ENCODE measurements around the gene NCKAP5. TPM values are rescaled to one million over a fixed set of nuclear protein-coding genes. Genes with fewer than 3 reads are reported as not detected.

Gene NCKAP5
- total and polyA plus RNA-seq, 9 of the 15 experiments (the other 6 are each of a cell fraction or from before 2014, with no cell fraction given), result not detected

GRCh38 chr2:132813422-132813821 is 754.8 kb downstream of the NCKAP5 start:
- ChIA-PET POLR2A (no interaction called here), CTCF (ENCODE audit: low intra/inter-chr PET ratio) (no interaction called here)
- BruUV-seq (replicated peaks), result no TSS peak
- H3K36me3 ChIP-seq (ENCODE audit: control insufficient read depth, insufficient read depth, low read length), result no peaks in the 10 kb centered on the region
- in situ Hi-C loops (cut with MboI) (no loop called here), intact Hi-C loops (cut with micrococcal nuclease) (no loop called here)
- no peaks in the 10 kb centered on the region for H3K4me1 ChIP-seq (replicated peaks in 1 of 2; ENCODE audit: control insufficient read depth in 2 of 2, insufficient read depth in 2 of 2, low read length in 2 of 2)
- H2AFZ ChIP-seq (ENCODE audit: low read depth, low read length), result no peak overlapping the region
- no peak overlapping the region for H3K9ac ChIP-seq (ENCODE audit: insufficient read depth in 1 of 2, low read depth in 2 of 2, low read length in 2 of 2)
- FAIRE-seq (no peak), DNase-seq (ENCODE audit: extremely low read depth in 1 of 4, low spot score in 3 of 4) (no peak), ATAC-seq (no peak)
- no peaks in the 10 kb centered on the region for H3K79me2 ChIP-seq (ENCODE audit: control insufficient read depth, insufficient read depth, low read length)
- H3K4me2 ChIP-seq (ENCODE audit: insufficient read depth, low read length), result no peak overlapping the region
- H3K9me3 ChIP-seq (replicated peaks; ENCODE audit: control insufficient read depth, insufficient read depth, low read depth, low read length), result no peaks in the 10 kb centered on the region
- H3K9me1 ChIP-seq (ENCODE audit: control insufficient read depth, insufficient read depth, low read length), result no peaks in the 10 kb centered on the region
- H3K27me3 ChIP-seq (ENCODE audit: control insufficient read depth in 2 of 2, insufficient read depth in 2 of 2, low read length in 2 of 2), result no peaks in the 10 kb centered on the region
- WGBS (ENCODE audit: insufficient coverage, low coverage, missing lambda C conversion rate), result 0% methylated on average over 2 of the region's 2 CpGs
- H3K27ac ChIP-seq (ENCODE audit: extremely low read depth, low read depth, low read length), result no peak overlapping the region
- H4K20me1 ChIP-seq (replicated peaks; ENCODE audit: control insufficient read depth, insufficient read depth, low read length), result no peaks in the 10 kb centered on the region
- H3K4me3 ChIP-seq, result no peak overlapping the region
- TF ChIP-seq SMARCE1 (IDR thresholded peaks at IDR 0.05) (no peak), HOMEZ (CRISPR knock-in tag; IDR thresholded peaks at IDR 0.05) (no peak), BHLHE40 (IDR thresholded peaks at IDR 0.05; ENCODE audit: low read length) (no peak), ZNF785 (CRISPR knock-in tag; IDR thresholded peaks at IDR 0.05) (no peak), CTCFL (IDR thresholded peaks at IDR 0.05; ENCODE audit: borderline replicate concordance, insufficient read depth, low read depth, low read length, poor library complexity, severe bottlenecking) (no peak), SMAD1 (IDR thresholded peaks at IDR 0.05; ENCODE audit: low read depth, low read length, partially characterized antibody) (no peak), HNRNPH1 (optimal IDR thresholded peaks at IDR 0.05; ENCODE audit: low read depth, low read length) (no peak), CUX1 (CRISPR knock-in tag; IDR thresholded peaks at IDR 0.05) (no peak), DIDO1 (tag; IDR thresholded peaks at IDR 0.05; ENCODE audit: low read depth) (no peak), PATZ1 (CRISPR knock-in tag; IDR thresholded peaks at IDR 0.05; ENCODE audit: borderline replicate concordance) (no peak), PHF20 (IDR thresholded peaks at IDR 0.05; ENCODE audit: partially characterized antibody) (no peak), SETDB1 (IDR thresholded peaks at IDR 0.05; ENCODE audit: low read length) (no peak)

Measured in K562 (cell line).